ENCODE measurements around the gene CD40LG.

DNA sequence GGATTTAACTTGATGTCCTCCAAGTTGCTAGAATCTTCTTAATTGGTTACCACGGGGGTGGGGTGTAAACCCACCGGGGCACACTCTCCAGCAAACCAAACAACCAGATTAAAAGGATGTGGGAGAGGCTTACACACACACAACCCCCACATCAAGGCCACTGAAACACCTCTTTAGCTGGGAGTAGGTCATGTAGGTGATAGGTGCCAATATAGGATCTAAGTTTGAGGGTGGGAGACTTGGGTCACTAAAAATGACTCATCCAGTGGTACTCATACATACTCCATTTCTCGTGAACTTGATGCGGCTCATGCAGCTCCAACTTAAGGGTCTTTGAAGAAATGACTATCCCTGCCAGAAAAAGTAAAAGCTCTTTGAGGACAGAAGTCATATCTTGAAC lies 20.5 kb upstream of the CD40LG start:
- TF ChIP-seq EZH2 (IDR thresholded peaks at IDR 0.05; ENCODE audit: insufficient read depth, poor library complexity, severe bottlenecking) (no peak), EZH2phosphoT487 (IDR thresholded peaks at IDR 0.05; ENCODE audit: insufficient read depth, low read depth) (no peak)
